ENCODE measurements around the gene RAB3C. TPM values are rescaled to one million over a fixed set of nuclear protein-coding genes. Genes with fewer than 3 reads are reported as not detected.

Gene RAB3C
- total RNA-seq, 1 donor from 2014 or later, result 2.5 TPM

GRCh38 chr5:58715997-58716656 is 133.3 kb downstream of the RAB3C start:
- Histone ChIP-seq H3K27me3 (no peaks in the 10 kb centered on the region), H3K4me3 (no peak overlapping the region), H3K9me3 (no peaks in the 10 kb centered on the region), H3K4me1 (no peaks in the 10 kb centered on the region), H3K27ac (no peak overlapping the region), H3K36me3 (no peaks in the 10 kb centered on the region)
- TF ChIP-seq POLR2A (IDR thresholded peaks at IDR 0.05), result no peak
- TF ChIP-seq POLR2AphosphoS5 (IDR thresholded peaks at IDR 0.05; ENCODE audit: insufficient read depth in 1 of 2, low read depth in 1 of 2), result no peak
- TF ChIP-seq, protein P1, sequence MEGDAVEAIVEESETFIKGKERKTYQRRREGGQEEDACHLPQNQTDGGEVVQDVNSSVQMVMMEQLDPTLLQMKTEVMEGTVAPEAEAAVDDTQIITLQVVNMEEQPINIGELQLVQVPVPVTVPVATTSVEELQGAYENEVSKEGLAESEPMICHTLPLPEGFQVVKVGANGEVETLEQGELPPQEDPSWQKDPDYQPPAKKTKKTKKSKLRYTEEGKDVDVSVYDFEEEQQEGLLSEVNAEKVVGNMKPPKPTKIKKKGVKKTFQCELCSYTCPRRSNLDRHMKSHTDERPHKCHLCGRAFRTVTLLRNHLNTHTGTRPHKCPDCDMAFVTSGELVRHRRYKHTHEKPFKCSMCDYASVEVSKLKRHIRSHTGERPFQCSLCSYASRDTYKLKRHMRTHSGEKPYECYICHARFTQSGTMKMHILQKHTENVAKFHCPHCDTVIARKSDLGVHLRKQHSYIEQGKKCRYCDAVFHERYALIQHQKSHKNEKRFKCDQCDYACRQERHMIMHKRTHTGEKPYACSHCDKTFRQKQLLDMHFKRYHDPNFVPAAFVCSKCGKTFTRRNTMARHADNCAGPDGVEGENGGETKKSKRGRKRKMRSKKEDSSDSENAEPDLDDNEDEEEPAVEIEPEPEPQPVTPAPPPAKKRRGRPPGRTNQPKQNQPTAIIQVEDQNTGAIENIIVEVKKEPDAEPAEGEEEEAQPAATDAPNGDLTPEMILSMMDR (IDR thresholded peaks at IDR 0.05), result no peak
- DNase-seq (ENCODE audit: extremely low spot score in 2 of 2), result no peak
- intact Hi-C loops (cut with DNase I), result no loop called here

DNA sequence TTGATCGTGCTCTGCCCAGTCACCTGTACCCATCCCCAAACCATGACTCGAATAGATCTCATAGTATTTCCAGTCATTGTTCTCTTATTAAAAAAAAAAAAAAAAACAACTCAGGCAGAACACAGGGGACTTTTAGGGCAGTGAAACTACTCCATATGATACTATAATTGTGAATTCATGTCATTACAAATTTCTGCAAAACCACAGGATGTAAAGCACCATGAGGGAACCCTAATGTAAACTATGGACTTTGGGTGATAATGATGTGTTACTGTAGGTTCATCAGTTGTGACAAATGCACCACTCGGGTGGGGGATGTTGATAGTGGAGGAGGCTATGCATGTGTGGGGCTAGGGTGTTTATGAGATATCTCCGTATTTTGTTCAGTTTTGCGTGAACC is 133.8 kb downstream of the RAB3C start:
- no peak overlapping the region for H3K27ac ChIP-seq
- no peaks in the 10 kb centered on the region for H3K4me1 ChIP-seq
- intact Hi-C loops (cut with DNase I), result no loop called here
- no peaks in the 10 kb centered on the region for H3K9me3 ChIP-seq
- no peak overlapping the region for H3K4me3 ChIP-seq
- no peak for DNase-seq (ENCODE audit: extremely low spot score in 2 of 2)
- no peaks in the 10 kb centered on the region for H3K27me3 ChIP-seq
- no peaks in the 10 kb centered on the region for H3K36me3 ChIP-seq
- TF ChIP-seq POLR2AphosphoS5 (IDR thresholded peaks at IDR 0.05; ENCODE audit: insufficient read depth in 1 of 2, low read depth in 1 of 2) (no peak), POLR2A (IDR thresholded peaks at IDR 0.05) (no peak)
- TF ChIP-seq, protein P1 (IDR thresholded peaks at IDR 0.05), result no peak

GRCh38 chr5:58717303-58718007 is 134.6 kb downstream of the RAB3C start:
- H3K27me3 ChIP-seq, result no peaks in the 10 kb centered on the region
- DNase-seq (ENCODE audit: extremely low spot score in 2 of 2), result no peak
- no peak overlapping the region for H3K27ac ChIP-seq
- H3K4me3 ChIP-seq, result no peak overlapping the region
- intact Hi-C loops (cut with DNase I), result no loop called here
- no peaks in the 10 kb centered on the region for H3K9me3 ChIP-seq
- H3K36me3 ChIP-seq, result no peaks in the 10 kb centered on the region
- TF ChIP-seq POLR2AphosphoS5 (IDR thresholded peaks at IDR 0.05; ENCODE audit: insufficient read depth in 1 of 2, low read depth in 1 of 2) (no peak), POLR2A (IDR thresholded peaks at IDR 0.05) (no peak)
- TF ChIP-seq, protein P1 (IDR thresholded peaks at IDR 0.05), result no peak
- no peaks in the 10 kb centered on the region for H3K4me1 ChIP-seq

DNA sequence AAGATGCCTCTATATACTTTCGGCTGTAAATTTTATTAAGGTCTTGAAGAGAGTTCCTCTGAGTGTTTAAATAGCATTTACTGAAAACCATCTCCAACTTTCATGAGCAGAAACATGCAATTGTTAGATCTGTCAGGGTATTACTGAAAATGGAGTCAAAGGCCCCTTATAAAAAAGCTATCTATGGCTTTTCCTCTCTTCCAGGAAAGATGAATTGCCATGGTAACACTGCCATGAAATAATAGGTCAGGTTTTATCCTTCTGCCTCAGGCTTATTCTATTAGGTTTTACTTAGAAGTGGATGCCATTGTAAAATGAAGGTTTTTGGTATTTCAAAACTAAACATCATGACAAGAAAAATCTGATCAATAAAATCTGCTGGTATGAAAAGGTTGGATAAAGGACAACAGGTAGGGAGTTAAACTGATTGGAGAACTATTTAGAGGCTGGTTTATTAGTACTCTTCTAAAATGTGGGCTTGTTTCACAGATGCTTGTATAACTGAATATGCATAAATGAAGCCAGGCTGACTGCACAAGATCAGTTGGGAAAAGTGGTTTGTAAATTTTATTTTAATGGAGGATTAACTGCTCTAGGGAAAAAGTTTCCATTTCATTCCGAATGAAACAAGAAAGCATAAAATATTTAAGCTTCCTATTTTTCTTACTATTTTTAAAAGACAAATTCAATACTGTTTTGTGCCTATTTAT is 135.5 kb downstream of the RAB3C start:
- TF ChIP-seq POLR2AphosphoS5 (IDR thresholded peaks at IDR 0.05; ENCODE audit: insufficient read depth in 1 of 2, low read depth in 1 of 2), result no peak
- TF ChIP-seq, protein P1 (IDR thresholded peaks at IDR 0.05), result no peak
- no peak for TF ChIP-seq POLR2A (IDR thresholded peaks at IDR 0.05)
- Histone ChIP-seq H3K27ac (no peak overlapping the region), H3K4me3 (no peak overlapping the region), H3K9me3 (no peaks in the 10 kb centered on the region), H3K36me3 (no peaks in the 10 kb centered on the region), H3K4me1 (no peaks in the 10 kb centered on the region), H3K27me3 (no peaks in the 10 kb centered on the region)
- no peak for DNase-seq (ENCODE audit: extremely low spot score in 2 of 2)
- intact Hi-C loops (cut with DNase I), result no loop called here

Measured in vagina (tissue), 2 donors.